Suprapubic skin (tissue), 4 donors: ENCODE measurements around the gene LDLR. TPM values are rescaled to one million over a fixed set of nuclear protein-coding genes. Genes with fewer than 3 reads are reported as not detected.

ENCODE experiments used
- DNase-seq, 2 donors: peaks; one replicate each; pipeline ENCODE4 v3.0.0-alpha.2; 2019; ENCODE audit warnings: low spot score in 2 of 2
- H3K27ac ChIP-seq: fragments of 200-600 bp; sonication (generic); one replicate; pipeline ENCODE4 v1.5.1; 2019
- H3K27me3 ChIP-seq: fragments of 200-600 bp; sonication (generic); one replicate; pipeline ENCODE4 v1.5.1; 2019
- H3K36me3 ChIP-seq: fragments of 200-600 bp; sonication (generic); one replicate; pipeline ENCODE4 v1.5.1; 2019
- H3K4me1 ChIP-seq: fragments of 200-600 bp; sonication (generic); one replicate; pipeline ENCODE4 v1.5.1; 2019
- H3K4me3 ChIP-seq: fragments of 200-600 bp; sonication (generic); one replicate; pipeline ENCODE4 v1.5.1; 2019; ENCODE audit warnings: mild to moderate bottlenecking
- H3K9me3 ChIP-seq: fragments of 200-600 bp; sonication (generic); one replicate; pipeline ENCODE4 v1.5.1; 2019
- CTCF ChIP-seq, 2 donors: fragments of 200-600 bp in 1 of 2; fragments of 450-650 bp in 1 of 2; sonication (generic) in 1 of 2; IDR thresholded peaks; one replicate each; pipeline ENCODE4 v1.5.1; 2016 to 2019; ENCODE audit warnings: antibody characterized with exemption in 2 of 2, mild to moderate bottlenecking in 1 of 2, moderate library complexity in 1 of 2
- EP300 ChIP-seq: sonication (generic); formaldehyde crosslinking; IDR thresholded peaks from one replicate; pipeline ENCODE4 v1.6.1; 2017; ENCODE audit warnings: antibody characterized with exemption
- POLR2A ChIP-seq, 2 donors: fragments of 450-650 bp; IDR thresholded peaks; one replicate each; pipeline ENCODE4 v1.6.1; 2017; ENCODE audit warnings: antibody characterized with exemption in 2 of 2, mild to moderate bottlenecking in 2 of 2, moderate library complexity in 2 of 2
- POLR2AphosphoS5 ChIP-seq, 3 donors: sonication (generic); formaldehyde crosslinking; IDR thresholded peaks; one replicate each; pipeline ENCODE4 v1.6.1; 2017; ENCODE audit warnings: antibody characterized with exemption in 3 of 3
- WGBS: methylation state at CpG from one replicate; pipeline ENCODE4 v1.1.5; 2018; 5-methylcytosine and 5-hydroxymethylcytosine counted together
- total RNA-seq, 4 donors: library from RNA; depleted of rRNA; stranded (reverse); fragments of >200 nt; gene quantifications; one replicate each; pipeline ENCODE4 v1.1.0, GENCODE V29; 2016

LDLR gene
- total RNA-seq = 100 to 1,000 TPM in 2 of 4 donors, 10 to 100 TPM in 2; 48.1 to 174 (median 119) TPM

- TF ChIP-seq EP300 (peak; percentile 55), CTCF (IDR thresholded peaks at IDR 0.05) (no peak), POLR2AphosphoS5 (IDR thresholded peaks at IDR 0.05) (peak; percentile 61 to 94 (median 79)), POLR2A (IDR thresholded peaks at IDR 0.05) (peak in 1 of 2 donors; percentile 82)
- 1% methylated on average over 38 of the region's 43 CpGs for WGBS
- Histone ChIP-seq H3K27ac (peak within 1 kb of the TSS; percentile 96), H3K4me3 (peak within 1 kb of the TSS; percentile 60), H3K9me3 (no peaks in the 10 kb centered on the region), H3K4me1 (peaks cover 80% of the 10 kb centered on the region), H3K27me3 (no peaks in the 10 kb centered on the region), H3K36me3 (no peaks in the 10 kb centered on the region)
- peak; percentile 94 to 95 for DNase-seq
These were observed at the start of gene LDLR for GRCh38 chr19:11089254-11090013. Gene LDLR, plus strand, starts transcription at chr19:11089463. Its CDS starts 86 bp downstream, at chr19:11089549.

GRCh38 chr19:11041194-11041593, 48.1 kb upstream of the LDLR start:
- peaks cover 69% of the 10 kb centered on the region for H3K36me3 ChIP-seq
- no peak for TF ChIP-seq POLR2A (IDR thresholded peaks at IDR 0.05)
- no peak for TF ChIP-seq CTCF (IDR thresholded peaks at IDR 0.05)

GRCh38 chr19:11041966-11042627, 47.2 kb upstream of the LDLR start:
- Histone ChIP-seq H3K27me3 (no peaks in the 10 kb centered on the region), H3K4me1 (no peaks in the 10 kb centered on the region), H3K9me3 (no peaks in the 10 kb centered on the region), H3K27ac (no peak overlapping the region), H3K4me3 (no peak overlapping the region), H3K36me3 (peaks cover 62% of the 10 kb centered on the region)
- no peak for TF ChIP-seq POLR2AphosphoS5 (IDR thresholded peaks at IDR 0.05)
- no peak for TF ChIP-seq EP300
- no peak for TF ChIP-seq CTCF (IDR thresholded peaks at IDR 0.05)
- DNase-seq = no peak
- 88% methylated on average over 11 of the region's 13 CpGs for WGBS

More at GRCh38 chr19:11041194-11041593, 48.1 kb upstream of the LDLR start:
- Histone ChIP-seq H3K27ac (no peak overlapping the region), H3K9me3 (no peaks in the 10 kb centered on the region), H3K4me3 (no peak overlapping the region), H3K27me3 (no peaks in the 10 kb centered on the region), H3K4me1 (peaks cover 3% of the 10 kb centered on the region)
- 97% methylated on average over 33 of the region's 33 CpGs for WGBS
- no peak for DNase-seq

GRCh38 chr19:11044431-11044830, 44.8 kb upstream of the LDLR start:
- no peaks in the 10 kb centered on the region for H3K27me3 ChIP-seq
- no peak overlapping the region for H3K27ac ChIP-seq
- no peak for DNase-seq
- peaks cover 8% of the 10 kb centered on the region for H3K4me1 ChIP-seq
- peaks cover 45% of the 10 kb centered on the region for H3K36me3 ChIP-seq
- TF ChIP-seq POLR2AphosphoS5 (IDR thresholded peaks at IDR 0.05) = no peak
- TF ChIP-seq EP300 = no peak
- TF ChIP-seq CTCF (IDR thresholded peaks at IDR 0.05) = no peak
- TF ChIP-seq POLR2A (IDR thresholded peaks at IDR 0.05) = no peak
- WGBS = 80% methylated on average over 10 of the region's 10 CpGs
- H3K4me3 ChIP-seq = no peak overlapping the region
- H3K9me3 ChIP-seq = no peaks in the 10 kb centered on the region

GRCh38 chr19:11045536-11045935, 43.7 kb upstream of the LDLR start:
- Histone ChIP-seq H3K27ac (no peak overlapping the region), H3K4me3 (no peak overlapping the region), H3K9me3 (no peaks in the 10 kb centered on the region), H3K36me3 (peaks cover 40% of the 10 kb centered on the region), H3K27me3 (no peaks in the 10 kb centered on the region), H3K4me1 (peaks cover 12% of the 10 kb centered on the region)
- TF ChIP-seq POLR2AphosphoS5 (IDR thresholded peaks at IDR 0.05) = no peak
- no peak for TF ChIP-seq CTCF (IDR thresholded peaks at IDR 0.05)
- TF ChIP-seq EP300 = no peak
- TF ChIP-seq POLR2A (IDR thresholded peaks at IDR 0.05) = no peak
- 95% methylated on average over 4 of the region's 4 CpGs for WGBS
- no peak for DNase-seq
